ENCODE measurements around the gene GPR15LG.

DNA sequence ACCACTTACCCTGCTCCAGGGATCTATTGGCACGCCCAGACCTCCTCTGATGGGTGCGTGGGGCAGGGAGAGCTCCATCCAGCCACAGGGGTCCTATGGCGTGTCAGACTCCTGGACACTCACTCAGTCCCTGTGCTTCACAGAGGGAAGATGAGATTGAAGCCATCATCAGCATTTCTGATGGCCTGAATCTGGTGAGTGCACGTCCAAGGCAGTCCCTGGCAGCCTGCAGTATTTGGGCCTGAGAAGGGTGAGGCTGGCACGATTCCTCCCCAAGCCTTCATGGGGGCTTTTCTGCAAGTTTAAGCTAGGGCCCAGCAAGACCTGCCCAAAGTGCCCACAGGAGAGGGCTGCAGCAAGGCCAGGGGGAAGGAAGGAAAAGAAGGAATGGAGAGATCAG is 24.0 kb downstream of the GPR15LG start:
- TF ChIP-seq, protein P1, sequence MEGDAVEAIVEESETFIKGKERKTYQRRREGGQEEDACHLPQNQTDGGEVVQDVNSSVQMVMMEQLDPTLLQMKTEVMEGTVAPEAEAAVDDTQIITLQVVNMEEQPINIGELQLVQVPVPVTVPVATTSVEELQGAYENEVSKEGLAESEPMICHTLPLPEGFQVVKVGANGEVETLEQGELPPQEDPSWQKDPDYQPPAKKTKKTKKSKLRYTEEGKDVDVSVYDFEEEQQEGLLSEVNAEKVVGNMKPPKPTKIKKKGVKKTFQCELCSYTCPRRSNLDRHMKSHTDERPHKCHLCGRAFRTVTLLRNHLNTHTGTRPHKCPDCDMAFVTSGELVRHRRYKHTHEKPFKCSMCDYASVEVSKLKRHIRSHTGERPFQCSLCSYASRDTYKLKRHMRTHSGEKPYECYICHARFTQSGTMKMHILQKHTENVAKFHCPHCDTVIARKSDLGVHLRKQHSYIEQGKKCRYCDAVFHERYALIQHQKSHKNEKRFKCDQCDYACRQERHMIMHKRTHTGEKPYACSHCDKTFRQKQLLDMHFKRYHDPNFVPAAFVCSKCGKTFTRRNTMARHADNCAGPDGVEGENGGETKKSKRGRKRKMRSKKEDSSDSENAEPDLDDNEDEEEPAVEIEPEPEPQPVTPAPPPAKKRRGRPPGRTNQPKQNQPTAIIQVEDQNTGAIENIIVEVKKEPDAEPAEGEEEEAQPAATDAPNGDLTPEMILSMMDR (IDR thresholded peaks at IDR 0.05; ENCODE audit: poor library complexity) = no peak
- TF ChIP-seq EZH2phosphoT487 (IDR thresholded peaks at IDR 0.05; ENCODE audit: low read depth, severe bottlenecking, unreplicated experiment) = no peak
